Stimulated activated CD4-positive, alpha-beta T cell treated with anti-CD3 and anti-CD28 coated beads, Interleukin-1b, Interleukin-23, amount 100 ng/mL, for 24 hours (primary cell): ENCODE results near the gene POC1B.

Experiments used
- DNase-seq, 4 experiments: peaks; one replicate each; pipeline ENCODE4 v3.0.0-alpha.2; 2020; ENCODE audit warnings: low read depth in 4 of 4, low spot score in 1 of 4

POC1B gene

GRCh38 chr12:89389755-89390661 lies 135.8 kb downstream of the POC1B start:
- no peak for DNase-seq

GRCh38 chr12:89386138-89386537 lies 139.7 kb downstream of the POC1B start:
- DNase-seq = no peak

- no peak for DNase-seq
Observed at GRCh38 chr12:89384807-89385206, 141.0 kb downstream of the POC1B start.

GRCh38 chr12:89384050-89384758 lies 141.6 kb downstream of the POC1B start:
- DNase-seq = no peak

- DNase-seq = no peak
Observed at GRCh38 chr12:89383235-89384049, 142.4 kb downstream of the POC1B start.

GRCh38 chr12:89382328-89382727 lies 143.5 kb downstream of the POC1B start:
- DNase-seq = no peak

GRCh38 chr12:89379839-89380467 lies 145.9 kb downstream of the POC1B start:
- no peak for DNase-seq

GRCh38 chr12:89379148-89379838 lies 146.6 kb downstream of the POC1B start:
- DNase-seq = no peak

GRCh38 chr12:89376844-89377243 lies 149.0 kb downstream of the POC1B start:
- no peak for DNase-seq

GRCh38 chr12:89376202-89376529 lies 149.7 kb downstream of the POC1B start:
- DNase-seq = no peak

GRCh38 chr12:89373763-89374572 lies 151.9 kb downstream of the POC1B start:
- no peak for DNase-seq

GRCh38 chr12:89372584-89373370 lies 153.1 kb downstream of the POC1B start:
- no peak for DNase-seq

GRCh38 chr12:89370850-89371249 lies 155.0 kb downstream of the POC1B start:
- no peak for DNase-seq

GRCh38 chr12:89370421-89370831 lies 155.4 kb downstream of the POC1B start:
- DNase-seq = no peak
